ENCODE measurements around the gene RPS6KA2. TPM values are rescaled to one million over a fixed set of nuclear protein-coding genes. Genes with fewer than 3 reads are reported as not detected.

The RPS6KA2 gene
- total RNA-seq, 1 donor from 2014 or later: 124 TPM

DNA sequence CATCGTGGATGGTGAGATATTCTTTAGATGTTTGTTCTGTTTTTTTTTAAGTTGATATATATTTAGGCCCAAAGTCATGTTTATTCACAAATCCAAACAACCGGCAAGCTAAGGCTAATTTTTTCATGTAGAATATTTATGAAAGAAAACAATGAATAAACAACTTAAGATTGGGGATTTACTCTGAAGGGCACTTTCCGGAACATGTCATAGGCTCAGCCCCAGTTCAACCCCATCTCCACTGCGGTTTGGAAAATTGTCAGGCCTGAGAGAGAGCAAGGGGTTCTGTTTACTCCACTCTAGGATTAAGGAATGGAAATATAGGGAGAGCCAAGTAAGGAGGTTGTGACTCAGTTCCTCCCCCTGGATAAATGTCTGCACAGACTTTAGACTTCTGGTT lies 18.3 kb downstream of the RPS6KA2 start:
- DNase-seq (ENCODE audit: low spot score): no peak
- TF ChIP-seq, protein P1, sequence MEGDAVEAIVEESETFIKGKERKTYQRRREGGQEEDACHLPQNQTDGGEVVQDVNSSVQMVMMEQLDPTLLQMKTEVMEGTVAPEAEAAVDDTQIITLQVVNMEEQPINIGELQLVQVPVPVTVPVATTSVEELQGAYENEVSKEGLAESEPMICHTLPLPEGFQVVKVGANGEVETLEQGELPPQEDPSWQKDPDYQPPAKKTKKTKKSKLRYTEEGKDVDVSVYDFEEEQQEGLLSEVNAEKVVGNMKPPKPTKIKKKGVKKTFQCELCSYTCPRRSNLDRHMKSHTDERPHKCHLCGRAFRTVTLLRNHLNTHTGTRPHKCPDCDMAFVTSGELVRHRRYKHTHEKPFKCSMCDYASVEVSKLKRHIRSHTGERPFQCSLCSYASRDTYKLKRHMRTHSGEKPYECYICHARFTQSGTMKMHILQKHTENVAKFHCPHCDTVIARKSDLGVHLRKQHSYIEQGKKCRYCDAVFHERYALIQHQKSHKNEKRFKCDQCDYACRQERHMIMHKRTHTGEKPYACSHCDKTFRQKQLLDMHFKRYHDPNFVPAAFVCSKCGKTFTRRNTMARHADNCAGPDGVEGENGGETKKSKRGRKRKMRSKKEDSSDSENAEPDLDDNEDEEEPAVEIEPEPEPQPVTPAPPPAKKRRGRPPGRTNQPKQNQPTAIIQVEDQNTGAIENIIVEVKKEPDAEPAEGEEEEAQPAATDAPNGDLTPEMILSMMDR (IDR thresholded peaks at IDR 0.05): no peak
- H3K9me3 Mint-ChIP-seq (ENCODE audit: low read depth): no peaks in the 10 kb centered on the region
- peaks cover 6% of the 10 kb centered on the region for H3K36me3 Mint-ChIP-seq (ENCODE audit: low read depth)
- H3K27ac Mint-ChIP-seq (ENCODE audit: unreplicated experiment): peak overlapping the region; percentile 47
- H3K4me3 Mint-ChIP-seq (ENCODE audit: unreplicated experiment): no peak overlapping the region
- no peaks in the 10 kb centered on the region for H3K27me3 Mint-ChIP-seq (ENCODE audit: low read depth)
- H3K4me1 Mint-ChIP-seq (ENCODE audit: low read depth): peaks cover 34% of the 10 kb centered on the region

DNA sequence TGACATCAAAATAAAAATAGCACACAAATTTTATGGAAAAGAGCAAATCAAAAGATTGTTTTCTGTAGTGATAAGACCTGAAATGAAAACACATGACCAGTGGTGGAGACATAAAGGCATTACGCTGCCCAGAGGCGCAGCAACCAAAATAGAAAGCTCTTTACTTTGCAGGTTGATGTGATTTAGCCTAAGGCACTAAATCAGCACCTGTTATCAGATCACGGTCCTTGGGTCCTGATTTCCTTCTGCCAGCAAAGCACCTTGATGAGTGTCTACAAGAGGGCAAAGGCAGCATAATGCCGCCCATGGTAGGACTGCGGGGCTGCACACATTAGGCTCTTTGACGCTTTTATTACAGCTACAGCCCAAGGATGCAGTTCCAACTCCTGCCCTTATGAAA lies 21.3 kb downstream of the RPS6KA2 start:
- Mint-ChIP-seq H3K36me3 (ENCODE audit: low read depth) (peaks cover 20% of the 10 kb centered on the region), H3K27me3 (ENCODE audit: low read depth) (no peaks in the 10 kb centered on the region), H3K27ac (ENCODE audit: unreplicated experiment) (no peak overlapping the region), H3K4me1 (ENCODE audit: low read depth) (peaks cover 22% of the 10 kb centered on the region), H3K4me3 (ENCODE audit: unreplicated experiment) (no peak overlapping the region), H3K9me3 (ENCODE audit: low read depth) (no peaks in the 10 kb centered on the region)
- DNase-seq (ENCODE audit: low spot score): no peak
- TF ChIP-seq, protein P1 (IDR thresholded peaks at IDR 0.05): no peak

- Mint-ChIP-seq H3K36me3 (ENCODE audit: low read depth) (peaks cover 19% of the 10 kb centered on the region), H3K27me3 (ENCODE audit: low read depth) (no peaks in the 10 kb centered on the region), H3K9me3 (ENCODE audit: low read depth) (no peaks in the 10 kb centered on the region), H3K4me3 (ENCODE audit: unreplicated experiment) (no peak overlapping the region), H3K27ac (ENCODE audit: unreplicated experiment) (no peak overlapping the region), H3K4me1 (ENCODE audit: low read depth) (peaks cover 30% of the 10 kb centered on the region)
- TF ChIP-seq, protein P1 (IDR thresholded peaks at IDR 0.05): no peak
- no peak for DNase-seq (ENCODE audit: low spot score)
Observed at GRCh38 chr6:166604911-166605310, 22.1 kb downstream of the RPS6KA2 start.

DNA sequence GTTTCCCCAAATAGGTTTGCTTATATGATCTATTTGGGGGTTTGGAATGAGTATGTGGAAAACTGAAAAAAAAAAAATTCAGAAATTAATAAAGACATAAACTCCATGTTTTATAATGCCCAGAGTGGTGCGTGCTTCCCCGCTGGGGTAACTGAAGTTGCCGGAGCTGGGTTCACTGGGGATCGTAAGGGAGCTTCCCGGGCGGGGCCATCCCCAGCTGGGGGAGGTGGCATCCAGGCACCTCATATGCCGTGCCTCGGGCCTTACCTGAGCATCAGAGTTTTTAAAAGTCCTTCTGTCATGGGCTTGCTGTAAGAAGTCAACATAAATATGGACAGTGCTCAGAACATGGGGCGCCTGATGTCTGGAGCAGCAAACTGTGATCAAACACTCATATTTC lies 22.7 kb downstream of the RPS6KA2 start:
- Mint-ChIP-seq H3K27me3 (ENCODE audit: low read depth) (no peaks in the 10 kb centered on the region), H3K9me3 (ENCODE audit: low read depth) (no peaks in the 10 kb centered on the region), H3K4me3 (ENCODE audit: unreplicated experiment) (no peak overlapping the region), H3K36me3 (ENCODE audit: low read depth) (peaks cover 17% of the 10 kb centered on the region), H3K27ac (ENCODE audit: unreplicated experiment) (no peak overlapping the region), H3K4me1 (ENCODE audit: low read depth) (peaks cover 34% of the 10 kb centered on the region)
- TF ChIP-seq, protein P1 (IDR thresholded peaks at IDR 0.05): no peak
- no peak for DNase-seq (ENCODE audit: low spot score)

GRCh38 chr6:166603043-166603690 lies 23.9 kb downstream of the RPS6KA2 start:
- TF ChIP-seq, protein P1 (IDR thresholded peaks at IDR 0.05): no peak
- H3K9me3 Mint-ChIP-seq (ENCODE audit: low read depth): no peaks in the 10 kb centered on the region
- H3K27ac Mint-ChIP-seq (ENCODE audit: unreplicated experiment): no peak overlapping the region
- no peak overlapping the region for H3K4me3 Mint-ChIP-seq (ENCODE audit: unreplicated experiment)
- H3K4me1 Mint-ChIP-seq (ENCODE audit: low read depth): peaks cover 36% of the 10 kb centered on the region
- no peaks in the 10 kb centered on the region for H3K27me3 Mint-ChIP-seq (ENCODE audit: low read depth)
- no peak for DNase-seq (ENCODE audit: low spot score)
- peaks cover 14% of the 10 kb centered on the region for H3K36me3 Mint-ChIP-seq (ENCODE audit: low read depth)
